ENCODE results near the gene BCR. TPM values are rescaled to one million over a fixed set of nuclear protein-coding genes. Genes with fewer than 3 reads are reported as not detected.

The BCR gene
- total RNA-seq, 2 experiments from 2014 or later = 30.4 to 32.0 TPM

GRCh38 chr22:23169043-23169406 is 11.3 kb upstream of the BCR start:
- ATAC-seq (no peak), DNase-seq (no peak)
- POLR2A ChIA-PET = no interaction called here
- Mint-ChIP-seq H3K27me3 (no peaks in the 10 kb centered on the region), H3K4me3 (no peak overlapping the region), H3K27ac (no peak overlapping the region), H3K4me1 (ENCODE audit: low read depth) (peaks cover 2% of the 10 kb centered on the region), H3K36me3 (ENCODE audit: low read depth) (no peaks in the 10 kb centered on the region), H3K9me3 (no peaks in the 10 kb centered on the region)
- intact Hi-C loops (cut with micrococcal nuclease) = no loop called here
- no peak for TF ChIP-seq CTCF (IDR thresholded peaks at IDR 0.05)
- CTCF ChIA-PET = no interaction called here

GRCh38 chr22:23175817-23176644 is 4.3 kb upstream of the BCR start:
- ATAC-seq (no peak), DNase-seq (no peak)
- Mint-ChIP-seq H3K9me3 (peaks cover 14% of the 10 kb centered on the region), H3K4me1 (ENCODE audit: low read depth) (peaks cover 23% of the 10 kb centered on the region), H3K27me3 (no peaks in the 10 kb centered on the region), H3K4me3 (no peak overlapping the region), H3K36me3 (ENCODE audit: low read depth) (peaks cover 3% of the 10 kb centered on the region), H3K27ac (no peak overlapping the region)
- intact Hi-C loops (cut with micrococcal nuclease) = no loop called here
- ChIA-PET CTCF (interaction anchor here (1.6 to 15.8 kb wide), 6 partner anchors 67 to 221 kb away, joined by 5 to 237 read pairs (median 15); no protein-coding TSS in a partner anchor), POLR2A (interaction anchor here (0.7 to 1.0 kb wide), 2 partner anchors 10 to 106 kb away, joined by 4 read pairs; no protein-coding TSS in a partner anchor)
- no peak for TF ChIP-seq CTCF (IDR thresholded peaks at IDR 0.05)

- TF ChIP-seq CTCF (IDR thresholded peaks at IDR 0.05) = no peak
- intact Hi-C loops (cut with micrococcal nuclease) = no loop called here
- DNase-seq (no peak), ATAC-seq (no peak)
- H3K4me1 Mint-ChIP-seq (ENCODE audit: low read depth) = peaks cover 23% of the 10 kb centered on the region
- ChIA-PET CTCF (interaction anchor here (1.5 to 15.8 kb wide), 6 partner anchors 66 to 216 kb away, joined by 5 to 237 read pairs (median 14); no protein-coding TSS in a partner anchor), POLR2A (interaction anchor here (1.0 kb wide), 1 partner anchor 105 kb away, joined by 4 read pairs; no protein-coding TSS in a partner anchor)
- peaks cover 14% of the 10 kb centered on the region for H3K9me3 Mint-ChIP-seq
- H3K4me3 Mint-ChIP-seq = no peak overlapping the region
- H3K36me3 Mint-ChIP-seq (ENCODE audit: low read depth) = peaks cover 3% of the 10 kb centered on the region
- H3K27ac Mint-ChIP-seq = no peak overlapping the region
- H3K27me3 Mint-ChIP-seq = no peaks in the 10 kb centered on the region
Measured at GRCh38 chr22:23176645-23177027, 3.7 kb upstream of the BCR start.

GRCh38 chr22:23177197-23177596 is 3.1 kb upstream of the BCR start:
- intact Hi-C loops (cut with micrococcal nuclease) = no loop called here
- no peak for DNase-seq
- Mint-ChIP-seq H3K36me3 (ENCODE audit: low read depth) (peaks cover 8% of the 10 kb centered on the region), H3K4me1 (ENCODE audit: low read depth) (peaks cover 28% of the 10 kb centered on the region), H3K27ac (no peak overlapping the region), H3K4me3 (no peak overlapping the region), H3K9me3 (peaks cover 14% of the 10 kb centered on the region), H3K27me3 (no peaks in the 10 kb centered on the region)
- POLR2A ChIA-PET = interaction anchor here (1.0 kb wide), 1 partner anchor 105 kb away, joined by 4 read pairs; no protein-coding TSS in a partner anchor
- ATAC-seq = no peak
- CTCF ChIA-PET = interaction anchor here (0.9 to 15.8 kb wide), 10 partner anchors 45 to 217 kb away, joined by 3 to 237 read pairs (median 9); no protein-coding TSS in a partner anchor
- TF ChIP-seq CTCF (IDR thresholded peaks at IDR 0.05) = no peak

Measured in activated CD8-positive, alpha-beta T cell treated with anti-CD3 and anti-CD28 coated beads for 36 hours (primary cell).